Measurements from ENCODE around the gene UCK2. TPM values are rescaled to one million over a fixed set of nuclear protein-coding genes. Genes with fewer than 3 reads are reported as not detected.

Gene UCK2
- total and polyA plus RNA-seq, 5 donors = 6.9 to 11.3 (median 9.6) TPM

DNA sequence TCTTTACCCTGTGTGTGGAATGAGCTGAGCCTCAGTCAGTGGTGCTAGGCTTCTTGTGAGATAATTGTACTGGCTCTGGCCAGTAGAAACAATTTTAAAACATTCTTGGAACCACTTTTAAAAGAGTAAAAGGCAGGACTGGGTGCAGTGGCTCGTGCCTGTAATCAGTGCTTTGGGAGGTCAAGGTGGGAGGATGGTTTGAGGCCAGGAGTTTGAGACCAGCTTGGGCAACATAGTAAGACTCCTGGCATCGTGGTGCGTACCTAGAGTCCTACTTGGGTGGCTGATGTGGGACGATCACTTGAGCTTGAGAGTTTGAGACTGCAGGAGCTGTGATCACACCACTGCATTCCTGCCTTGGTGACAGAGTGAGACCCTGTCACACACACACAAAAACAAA, 89.8 kb downstream of the UCK2 start:
- Histone ChIP-seq H3K4me3 (ENCODE audit: low read length) (no peak overlapping the region), H3K4me1 (ENCODE audit: control insufficient read depth, insufficient read depth, low read length) (no peaks in the 10 kb centered on the region), H3K27me3 (ENCODE audit: control insufficient read depth, insufficient read depth) (no peaks in the 10 kb centered on the region), H3K27ac (ENCODE audit: low read length) (no peak overlapping the region), H3K9me3 (ENCODE audit: control insufficient read depth, low read length) (no peaks in the 10 kb centered on the region)
- no peak for ATAC-seq
- intact Hi-C loops (cut with DNase I) = loop anchor here (10.0 kb wide), 4 partner anchors 202 to 532 kb away; no protein-coding TSS in a partner anchor
- DNase-seq = no peak
- WGBS = 83% methylated on average over 4 of the region's 4 CpGs

DNA sequence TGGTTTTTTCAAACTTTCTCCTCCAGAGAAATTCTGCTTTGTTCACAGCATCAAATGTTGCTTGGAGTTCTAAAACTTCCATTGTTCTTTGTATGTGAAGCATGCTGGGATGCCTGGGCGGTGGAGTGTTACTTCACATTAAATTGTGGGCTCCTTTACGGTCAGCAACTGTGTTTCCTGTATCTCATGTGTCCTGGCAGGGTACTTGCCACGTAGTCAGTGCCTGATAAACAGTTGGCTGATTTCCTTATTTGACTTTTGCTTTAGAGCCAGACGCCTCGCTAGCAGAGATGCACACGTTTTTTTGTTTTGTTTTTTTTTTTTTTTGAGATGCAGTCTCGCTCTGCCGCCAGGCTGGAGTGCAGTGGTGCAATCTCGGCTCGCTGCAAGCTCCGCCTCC, 96.7 kb downstream of the UCK2 start:
- Histone ChIP-seq H3K27me3 (ENCODE audit: control insufficient read depth, insufficient read depth) (no peaks in the 10 kb centered on the region), H3K27ac (ENCODE audit: low read length) (no peak overlapping the region), H3K9me3 (ENCODE audit: control insufficient read depth, low read length) (no peaks in the 10 kb centered on the region), H3K4me3 (ENCODE audit: low read length) (no peak overlapping the region), H3K4me1 (ENCODE audit: control insufficient read depth, insufficient read depth, low read length) (no peaks in the 10 kb centered on the region)
- ATAC-seq = peak in 1 of 2 donors; percentile 54
- intact Hi-C loops (cut with DNase I) = loop anchor here (5.0 to 10.0 kb wide), 3 partner anchors 243 to 561 kb away; partner anchors contain the start of gene FAM78B (in 1 of the 4)
- WGBS = 42% methylated on average over 11 of the region's 11 CpGs
- no peak for DNase-seq

DNA sequence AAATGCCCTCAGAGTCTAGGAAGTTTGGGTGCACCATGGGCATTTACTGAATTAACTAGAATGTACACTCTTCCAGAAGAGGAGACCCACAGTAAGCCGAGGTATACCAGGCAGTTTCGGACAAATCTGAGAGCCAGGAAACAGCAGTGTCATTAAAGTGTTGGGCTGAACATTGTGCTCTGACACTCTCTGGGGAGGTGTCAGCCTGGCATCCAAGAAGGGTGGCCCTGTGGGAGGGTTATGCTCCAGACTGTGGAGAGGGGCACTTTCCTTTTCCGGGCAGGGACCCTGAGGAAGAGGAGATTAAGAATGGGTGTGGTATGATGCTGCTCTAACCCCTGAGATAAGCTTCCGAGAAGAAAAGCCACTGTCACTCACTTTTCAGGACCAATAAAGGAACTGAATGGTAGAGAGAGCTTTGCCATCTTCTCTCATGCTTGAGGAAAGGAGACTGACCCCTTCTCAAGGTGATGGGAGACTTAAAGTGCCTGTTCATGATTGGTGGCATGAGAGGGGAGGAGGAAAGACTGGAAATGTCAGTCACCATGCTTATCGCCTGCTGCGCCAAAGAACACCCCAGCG, 98.2 kb downstream of the UCK2 start:
- Histone ChIP-seq H3K4me3 (ENCODE audit: low read length) (no peak overlapping the region), H3K27ac (ENCODE audit: low read length) (no peak overlapping the region), H3K9me3 (ENCODE audit: control insufficient read depth, low read length) (no peaks in the 10 kb centered on the region), H3K4me1 (ENCODE audit: control insufficient read depth, insufficient read depth, low read length) (no peaks in the 10 kb centered on the region), H3K27me3 (ENCODE audit: control insufficient read depth, insufficient read depth) (no peaks in the 10 kb centered on the region)
- 46% methylated on average over 7 of the region's 7 CpGs for WGBS
- DNase-seq (no peak), ATAC-seq (peak; percentile 45 to 65)
- intact Hi-C loops (cut with DNase I) = loop anchor here (5.0 to 10.0 kb wide), 4 partner anchors 507 to 559 kb away; no protein-coding TSS in a partner anchor

DNA sequence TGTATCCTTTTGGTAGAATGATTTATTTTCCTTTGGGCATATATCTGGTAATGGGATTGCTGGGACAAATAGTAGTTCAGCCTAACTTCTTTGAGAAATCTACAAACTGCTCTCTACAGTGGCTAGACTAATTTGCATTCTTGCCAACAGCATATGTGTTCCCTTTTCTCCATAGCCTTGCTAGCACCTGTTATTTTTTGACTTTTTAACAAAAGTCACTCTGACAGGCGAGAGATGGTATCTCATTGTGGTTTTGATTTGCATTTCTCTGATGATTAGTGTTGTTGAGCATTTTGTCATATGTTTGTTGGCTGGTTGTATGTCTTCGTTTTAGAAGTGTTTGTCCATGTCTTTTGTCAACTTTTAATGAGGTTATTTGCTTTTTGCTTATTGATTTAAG, 99.8 kb downstream of the UCK2 start:
- Histone ChIP-seq H3K9me3 (ENCODE audit: control insufficient read depth, low read length) (no peaks in the 10 kb centered on the region), H3K4me3 (ENCODE audit: low read length) (no peak overlapping the region), H3K27me3 (ENCODE audit: control insufficient read depth, insufficient read depth) (no peaks in the 10 kb centered on the region), H3K27ac (ENCODE audit: low read length) (no peak overlapping the region), H3K4me1 (ENCODE audit: control insufficient read depth, insufficient read depth, low read length) (no peaks in the 10 kb centered on the region)
- ATAC-seq (no peak), DNase-seq (no peak)
- intact Hi-C loops (cut with DNase I) = loop anchor here (5.0 to 10.0 kb wide), 4 partner anchors 505 to 558 kb away; no protein-coding TSS in a partner anchor
- 34% methylated on average over 2 of the region's 2 CpGs for WGBS

DNA sequence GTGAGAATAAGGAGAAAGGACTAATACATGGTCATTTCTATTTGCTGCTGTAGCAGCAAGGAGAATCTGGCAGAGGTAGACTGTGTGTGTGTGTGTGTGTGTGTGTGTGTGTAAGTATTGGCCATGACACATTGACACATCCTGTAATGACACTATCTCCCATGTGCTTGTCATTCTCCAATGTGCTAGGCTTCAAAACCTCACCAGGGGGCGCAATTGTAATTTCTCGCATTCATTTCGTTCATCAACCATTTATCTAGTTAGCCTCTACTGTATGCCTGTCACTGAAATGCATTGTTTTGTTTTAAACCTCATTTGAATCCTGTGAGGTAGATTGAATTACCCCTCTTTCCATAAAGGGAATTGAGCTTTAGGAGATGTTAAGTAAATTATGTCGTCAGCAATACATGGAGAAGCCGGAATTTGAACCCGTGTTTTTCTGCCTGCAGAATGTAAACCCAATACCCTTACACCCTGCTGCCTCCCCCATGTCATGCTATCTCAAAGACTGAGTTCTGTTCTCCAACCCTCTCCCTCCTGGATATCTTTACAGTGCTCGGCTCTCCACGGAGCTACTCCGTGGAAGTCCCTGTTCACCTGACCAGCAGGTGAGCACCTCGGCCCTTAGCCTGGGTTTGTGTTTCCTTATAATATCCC, 100.8 kb downstream of the UCK2 start:
- no peak for DNase-seq
- peak in 1 of 2 donors; percentile 22 for ATAC-seq
- no peaks in the 10 kb centered on the region for H3K4me1 ChIP-seq (ENCODE audit: control insufficient read depth, insufficient read depth, low read length)
- no peak overlapping the region for H3K27ac ChIP-seq (ENCODE audit: low read length)
- 65% methylated on average over 10 of the region's 10 CpGs for WGBS
- intact Hi-C loops (cut with DNase I) = loop anchor here (5.0 to 10.0 kb wide), 4 partner anchors 504 to 557 kb away; no protein-coding TSS in a partner anchor
- H3K4me3 ChIP-seq (ENCODE audit: low read length) = no peak overlapping the region
- H3K27me3 ChIP-seq (ENCODE audit: control insufficient read depth, insufficient read depth) = no peaks in the 10 kb centered on the region
- no peaks in the 10 kb centered on the region for H3K9me3 ChIP-seq (ENCODE audit: control insufficient read depth, low read length)

DNA sequence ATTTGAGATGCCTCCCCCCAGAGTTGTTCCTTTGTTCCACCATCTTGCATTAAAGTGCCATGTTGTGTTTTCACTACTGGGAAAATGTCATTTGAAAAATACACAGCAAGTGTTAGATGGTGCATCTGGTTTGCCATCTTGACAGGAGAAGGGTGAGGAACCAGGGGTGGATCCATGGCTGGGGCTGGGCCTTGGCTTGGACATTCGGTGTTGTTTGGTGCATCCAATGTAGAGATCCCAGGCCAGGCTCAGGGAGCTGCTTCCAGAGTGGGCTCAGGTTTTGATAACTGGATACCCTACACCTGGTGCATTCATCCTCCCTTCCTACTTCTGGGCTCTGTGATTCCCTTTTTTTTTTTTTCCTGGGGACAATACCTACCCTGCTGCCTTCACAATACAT, 103.5 kb downstream of the UCK2 start:
- H3K27me3 ChIP-seq (ENCODE audit: control insufficient read depth, insufficient read depth) = no peaks in the 10 kb centered on the region
- no peak overlapping the region for H3K27ac ChIP-seq (ENCODE audit: low read length)
- H3K9me3 ChIP-seq (ENCODE audit: control insufficient read depth, low read length) = no peaks in the 10 kb centered on the region
- ATAC-seq (no peak), DNase-seq (no peak)
- no peak overlapping the region for H3K4me3 ChIP-seq (ENCODE audit: low read length)
- intact Hi-C loops (cut with DNase I) = loop anchor here in 1 of 4 donors (5.0 kb wide), 1 partner anchor 231 kb away; no protein-coding TSS in a partner anchor
- H3K4me1 ChIP-seq (ENCODE audit: control insufficient read depth, insufficient read depth, low read length) = no peaks in the 10 kb centered on the region
- 98% methylated on average over 1 of the region's 1 CpG for WGBS

DNA sequence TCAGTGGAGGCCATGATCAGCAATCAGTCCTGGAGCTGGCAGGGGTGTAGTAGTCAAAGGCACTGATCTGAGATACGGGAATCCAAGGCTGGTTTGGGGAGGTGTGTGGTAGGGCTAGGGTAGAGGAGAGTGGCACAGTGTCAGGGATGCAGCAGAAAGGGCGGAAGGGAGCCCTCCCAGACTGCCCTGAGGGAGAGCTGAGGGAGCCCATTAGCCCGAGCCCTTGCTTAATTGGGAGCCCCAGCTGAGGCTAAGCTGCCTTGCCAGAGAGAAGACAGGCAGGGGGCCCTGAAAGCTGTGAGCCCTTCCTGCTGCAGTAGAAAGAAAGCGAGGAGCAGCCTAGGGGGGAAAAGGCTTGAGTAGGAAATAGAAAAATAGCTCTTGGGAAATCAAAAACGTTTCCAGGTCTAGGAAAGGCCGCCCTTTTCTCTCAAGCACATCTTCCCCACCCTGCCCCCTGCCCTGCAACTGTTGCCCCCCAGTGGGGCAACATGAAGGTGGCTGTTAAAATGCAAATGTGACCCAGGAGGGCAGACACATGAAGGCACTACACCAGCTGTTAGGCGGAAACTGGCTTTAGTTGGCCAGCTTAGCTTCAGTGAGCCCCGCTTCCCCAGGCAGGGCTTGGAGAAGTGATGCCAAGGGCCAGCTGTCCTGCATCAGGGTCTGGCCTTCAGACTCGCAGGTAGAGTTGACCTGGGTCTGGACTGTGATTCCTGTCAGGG, 106.2 kb downstream of the UCK2 start:
- H3K27me3 ChIP-seq (ENCODE audit: control insufficient read depth, insufficient read depth) = no peaks in the 10 kb centered on the region
- H3K4me3 ChIP-seq (ENCODE audit: low read length) = no peak overlapping the region
- no peak overlapping the region for H3K27ac ChIP-seq (ENCODE audit: low read length)
- no peak for DNase-seq
- WGBS = 67% methylated on average over 9 of the region's 9 CpGs
- ATAC-seq = no peak
- no peaks in the 10 kb centered on the region for H3K9me3 ChIP-seq (ENCODE audit: control insufficient read depth, low read length)
- intact Hi-C loops (cut with DNase I) = loop anchor here in 1 of 4 donors (5.0 kb wide), 1 partner anchor 229 kb away; no protein-coding TSS in a partner anchor
- H3K4me1 ChIP-seq (ENCODE audit: control insufficient read depth, insufficient read depth, low read length) = no peaks in the 10 kb centered on the region

DNA sequence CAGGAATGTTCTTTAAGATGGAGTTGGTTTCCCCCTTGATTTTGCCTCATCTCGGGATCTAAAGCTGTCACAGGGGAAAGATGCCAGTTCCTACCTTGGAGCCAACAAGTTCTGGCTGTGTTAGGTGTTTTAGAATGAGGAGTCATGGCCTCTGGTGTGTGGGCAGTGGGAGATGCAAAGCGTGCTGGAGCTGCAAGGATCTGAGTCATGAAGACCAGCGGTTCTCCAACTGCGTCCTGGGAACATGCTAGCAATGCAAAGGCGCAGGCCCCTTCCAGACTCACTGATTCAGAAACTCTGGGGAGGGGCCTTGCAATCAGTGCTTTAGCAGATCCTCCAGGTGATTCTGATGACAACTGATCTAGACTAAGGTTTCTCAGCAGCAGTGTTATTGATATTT, 109.1 kb downstream of the UCK2 start:
- Histone ChIP-seq H3K27ac (ENCODE audit: low read length) (no peak overlapping the region), H3K4me1 (ENCODE audit: control insufficient read depth, insufficient read depth, low read length) (no peaks in the 10 kb centered on the region), H3K4me3 (ENCODE audit: low read length) (no peak overlapping the region), H3K9me3 (ENCODE audit: control insufficient read depth, low read length) (no peaks in the 10 kb centered on the region), H3K27me3 (ENCODE audit: control insufficient read depth, insufficient read depth) (no peaks in the 10 kb centered on the region)
- DNase-seq (no peak), ATAC-seq (no peak)
- intact Hi-C loops (cut with DNase I) = no loop called here
- WGBS = 88% methylated on average over 5 of the region's 5 CpGs

DNA sequence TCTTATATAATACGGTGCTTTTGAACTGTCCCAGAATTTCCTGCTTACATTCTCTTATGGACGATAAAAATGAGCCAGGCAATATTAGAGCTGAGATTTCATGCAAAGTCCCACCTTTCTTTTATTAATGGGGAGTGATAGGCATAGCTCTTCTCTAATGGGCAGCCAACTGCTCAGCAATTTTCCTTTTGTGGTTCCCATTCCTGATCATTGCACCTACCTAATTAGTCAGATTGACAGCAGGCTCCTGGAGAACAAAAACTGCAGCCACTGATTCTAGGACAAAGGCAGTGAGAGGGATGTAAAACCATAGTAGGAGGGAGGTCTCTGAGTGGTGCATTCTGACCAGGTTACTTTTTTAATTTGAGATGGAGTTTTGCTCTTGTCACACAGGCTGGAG, 110.4 kb downstream of the UCK2 start:
- no peak overlapping the region for H3K4me3 ChIP-seq (ENCODE audit: low read length)
- no peaks in the 10 kb centered on the region for H3K4me1 ChIP-seq (ENCODE audit: control insufficient read depth, insufficient read depth, low read length)
- no peak for DNase-seq
- no peak for ATAC-seq
- H3K9me3 ChIP-seq (ENCODE audit: control insufficient read depth, low read length) = no peaks in the 10 kb centered on the region
- no peak overlapping the region for H3K27ac ChIP-seq (ENCODE audit: low read length)
- H3K27me3 ChIP-seq (ENCODE audit: control insufficient read depth, insufficient read depth) = no peaks in the 10 kb centered on the region
- 83% methylated on average over 2 of the region's 2 CpGs for WGBS
- intact Hi-C loops (cut with DNase I) = no loop called here

DNA sequence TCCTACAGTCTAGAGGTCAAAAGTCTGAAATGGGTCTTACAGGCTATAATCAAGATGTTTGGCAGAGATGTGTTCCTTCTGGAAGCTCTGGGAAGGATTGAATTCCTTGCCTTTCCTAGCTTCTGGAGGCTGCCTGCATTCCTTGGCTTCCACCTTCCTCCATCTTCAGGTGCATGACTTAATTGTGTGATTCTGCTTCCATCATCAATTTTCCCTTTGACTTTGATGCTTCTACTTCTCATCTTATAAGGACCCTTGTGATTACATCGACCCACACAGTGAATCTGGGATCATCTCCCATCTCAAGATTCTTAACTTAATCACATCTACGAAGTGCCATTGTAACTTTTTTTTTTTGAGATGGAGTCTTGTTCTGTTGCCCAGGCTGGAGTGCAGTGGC, 111.4 kb downstream of the UCK2 start:
- Histone ChIP-seq H3K27ac (ENCODE audit: low read length) (no peak overlapping the region), H3K4me3 (ENCODE audit: low read length) (no peak overlapping the region), H3K9me3 (ENCODE audit: control insufficient read depth, low read length) (no peaks in the 10 kb centered on the region), H3K27me3 (ENCODE audit: control insufficient read depth, insufficient read depth) (no peaks in the 10 kb centered on the region), H3K4me1 (ENCODE audit: control insufficient read depth, insufficient read depth, low read length) (no peaks in the 10 kb centered on the region)
- DNase-seq = no peak
- ATAC-seq = no peak
- WGBS = 83% methylated on average over 2 of the region's 2 CpGs
- intact Hi-C loops (cut with DNase I) = no loop called here

DNA sequence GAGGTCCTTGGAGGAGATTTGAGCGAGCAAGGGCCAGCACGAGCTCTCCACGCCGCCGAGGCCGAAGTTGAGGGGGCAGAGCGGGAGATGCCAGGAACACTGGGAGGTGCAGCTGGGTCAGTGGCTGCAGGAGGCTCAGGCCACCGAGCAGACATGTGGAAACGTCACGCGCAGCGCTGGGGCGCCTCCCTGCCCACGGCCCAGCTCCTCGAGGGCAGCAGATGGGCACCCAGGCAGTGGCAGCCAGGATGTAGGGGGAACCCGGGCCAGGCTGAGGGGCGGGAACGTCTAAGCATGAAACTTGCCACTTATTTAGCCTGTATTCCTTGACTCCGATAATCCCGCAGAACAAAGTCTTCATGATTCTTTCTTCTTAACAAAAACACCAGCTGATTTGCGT, 114.1 kb downstream of the UCK2 start:
- no peaks in the 10 kb centered on the region for H3K4me1 ChIP-seq (ENCODE audit: control insufficient read depth, insufficient read depth, low read length)
- intact Hi-C loops (cut with DNase I) = no loop called here
- 92% methylated on average over 21 of the region's 21 CpGs for WGBS
- H3K4me3 ChIP-seq (ENCODE audit: low read length) = no peak overlapping the region
- ATAC-seq (no peak), DNase-seq (no peak)
- no peaks in the 10 kb centered on the region for H3K27me3 ChIP-seq (ENCODE audit: control insufficient read depth, insufficient read depth)
- H3K9me3 ChIP-seq (ENCODE audit: control insufficient read depth, low read length) = no peaks in the 10 kb centered on the region
- no peak overlapping the region for H3K27ac ChIP-seq (ENCODE audit: low read length)

Data from right cardiac atrium (tissue), 5 donors.